GF-D8 (cell line): ENCODE data around the gene PCSK2.

Source experiments
- DNase-seq: peaks from one replicate; lab custom pipeline; 2025; lab: John Stamatoyannopoulos, UW

The PCSK2 gene

DNA sequence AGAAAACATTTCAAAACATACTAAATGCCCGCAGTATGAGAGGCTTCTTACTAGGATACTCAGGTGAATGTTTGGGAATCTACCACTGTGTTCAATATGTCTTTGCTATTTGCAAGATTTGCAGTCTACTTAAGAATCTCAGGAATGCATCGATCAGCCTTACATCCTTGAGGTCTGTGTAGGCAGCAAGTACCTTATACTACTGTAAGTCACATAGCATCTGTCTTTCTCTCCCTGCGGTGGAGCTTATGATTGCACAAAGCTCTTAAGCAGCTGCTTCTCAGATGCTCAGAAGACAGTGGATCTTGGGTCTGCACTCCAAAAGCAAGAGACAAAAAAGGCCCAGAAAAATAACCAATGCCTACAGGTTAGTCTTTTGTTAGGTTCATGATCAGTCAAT is 21.4 kb downstream of the PCSK2 start:
- DNase-seq: no peak

DNA sequence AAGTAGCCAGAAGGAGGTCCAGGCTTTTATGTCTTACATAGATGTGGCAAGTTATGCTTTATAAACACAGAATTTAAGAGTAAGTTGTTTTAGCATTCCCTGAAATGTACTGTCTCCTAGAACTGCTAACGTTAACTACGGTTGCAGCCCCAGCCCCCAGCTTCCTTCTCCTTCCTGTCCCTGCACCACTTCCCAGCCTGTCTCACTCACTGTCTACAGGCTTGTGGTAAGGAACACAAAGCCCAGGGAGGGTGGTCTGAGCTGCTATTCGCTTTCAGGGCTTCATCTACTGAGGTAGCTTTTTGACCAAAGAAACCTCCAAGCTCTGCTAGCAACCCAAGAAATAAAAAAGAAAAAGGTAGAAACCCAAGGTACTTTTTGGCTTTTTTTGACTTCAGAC is 35.9 kb downstream of the PCSK2 start:
- DNase-seq: no peak

DNA sequence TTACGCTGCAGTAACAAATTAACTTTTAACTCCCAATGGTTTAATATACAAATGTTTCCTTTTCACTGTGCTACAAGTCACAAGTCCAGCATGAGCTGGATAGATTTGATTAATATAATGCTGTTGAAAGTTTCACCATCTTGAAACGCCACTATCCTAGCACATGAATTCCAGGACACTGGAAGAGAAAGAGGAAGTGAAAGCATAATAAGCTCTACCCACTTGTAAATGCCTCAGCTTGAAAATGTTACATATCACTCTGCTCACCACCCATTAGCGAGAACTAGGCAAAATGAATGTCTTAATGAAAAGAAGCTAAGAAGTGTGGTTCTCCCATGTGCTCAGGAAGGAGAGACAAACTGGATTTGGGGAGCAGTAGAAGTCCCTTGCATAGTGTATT is 46.9 kb downstream of the PCSK2 start:
- no peak for DNase-seq

DNA sequence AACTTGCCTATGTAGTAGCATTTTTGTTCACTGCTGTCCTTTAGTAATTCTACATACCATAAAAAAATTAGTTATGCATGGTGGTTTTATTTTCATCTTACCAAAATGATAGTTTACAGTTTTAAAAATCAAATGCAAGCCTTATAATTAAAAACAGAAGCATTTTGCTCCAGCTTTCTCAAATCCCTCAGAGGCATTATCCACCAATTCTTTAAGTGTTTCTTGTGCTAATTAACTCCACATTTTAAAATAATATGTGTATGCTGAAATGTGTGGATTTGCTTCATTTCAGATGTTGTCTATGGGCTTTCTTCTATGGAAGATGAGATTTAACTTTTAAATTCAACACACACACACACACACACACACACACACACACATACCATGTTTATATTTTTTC is 49.3 kb downstream of the PCSK2 start:
- DNase-seq: no peak

DNA sequence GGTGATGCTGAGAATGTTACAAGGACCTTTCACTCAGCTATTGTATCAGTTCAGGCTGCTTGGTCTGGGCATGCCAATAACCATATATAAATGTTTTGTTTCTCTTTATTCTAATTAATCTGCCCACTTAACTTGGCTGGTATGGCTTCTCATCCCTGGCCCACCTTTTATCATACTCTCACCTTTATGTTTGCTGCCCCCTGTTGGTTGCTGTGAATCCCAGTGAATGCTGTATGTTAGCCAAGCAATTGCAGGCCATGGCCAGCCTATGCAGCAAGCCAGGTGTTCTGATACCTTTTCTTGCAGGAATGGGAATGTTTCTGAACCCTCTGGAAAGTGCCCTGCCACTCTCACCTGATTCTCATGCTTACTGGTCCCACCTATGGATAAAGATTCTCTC is 54.6 kb downstream of the PCSK2 start:
- no peak for DNase-seq

DNA sequence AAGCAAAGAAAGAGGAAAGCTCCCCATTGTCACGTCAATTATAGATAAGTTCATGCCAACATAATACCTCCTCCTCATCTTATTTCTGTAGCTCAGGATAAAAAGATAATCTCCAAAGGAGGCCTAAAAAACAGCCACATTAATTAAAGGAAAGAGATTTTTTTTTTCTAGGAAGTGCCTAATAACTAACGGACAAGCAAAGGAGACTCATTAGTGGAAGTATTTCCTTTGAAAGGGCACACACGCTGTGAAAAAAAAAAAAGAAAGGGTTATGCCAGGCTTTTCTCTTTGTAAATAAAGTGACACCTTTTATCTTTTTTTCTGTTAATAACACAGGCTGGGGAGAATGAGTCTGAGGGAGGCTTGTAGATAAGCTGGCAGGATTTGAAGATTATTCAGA is 55.7 kb downstream of the PCSK2 start:
- no peak for DNase-seq

DNA sequence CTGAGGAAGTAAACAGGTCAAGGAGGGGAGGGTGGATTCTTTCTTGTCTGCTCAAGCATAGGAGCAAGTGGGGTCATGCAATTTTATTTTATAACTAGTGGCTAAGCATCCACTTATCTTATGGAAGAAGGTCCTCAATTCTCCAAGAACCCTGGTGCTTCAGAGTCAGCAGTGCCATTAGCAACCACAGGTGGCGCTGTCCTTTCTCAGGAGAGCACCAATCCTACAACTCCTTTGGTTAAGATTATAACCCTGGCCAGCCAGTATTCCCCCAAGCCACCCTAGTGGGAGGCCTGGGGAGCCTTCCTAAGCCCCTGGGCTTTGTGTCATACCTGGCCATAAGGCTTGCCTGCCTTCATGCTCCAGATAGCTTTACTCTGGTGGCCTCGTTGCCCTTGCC is 60.7 kb downstream of the PCSK2 start:
- no peak for DNase-seq

DNA sequence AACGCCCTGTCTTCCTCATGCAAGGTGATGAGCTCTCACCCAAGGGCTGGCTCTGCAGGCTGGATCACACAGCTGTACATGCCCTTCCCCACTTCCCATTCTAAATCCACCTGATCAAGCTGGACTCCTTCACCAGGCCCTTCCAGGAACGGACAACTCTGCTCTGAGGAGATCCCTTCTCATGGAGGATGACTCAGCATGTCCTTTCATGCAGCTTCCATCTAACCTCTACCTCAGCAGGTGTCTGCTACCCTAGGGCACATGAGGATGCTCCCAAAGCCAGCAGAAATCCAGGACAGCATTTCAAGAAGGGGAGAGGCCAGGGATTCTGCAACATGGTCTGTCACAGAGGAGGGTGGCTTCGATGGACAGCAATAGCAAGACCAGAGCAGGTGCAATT is 61.2 kb downstream of the PCSK2 start:
- DNase-seq: no peak

DNA sequence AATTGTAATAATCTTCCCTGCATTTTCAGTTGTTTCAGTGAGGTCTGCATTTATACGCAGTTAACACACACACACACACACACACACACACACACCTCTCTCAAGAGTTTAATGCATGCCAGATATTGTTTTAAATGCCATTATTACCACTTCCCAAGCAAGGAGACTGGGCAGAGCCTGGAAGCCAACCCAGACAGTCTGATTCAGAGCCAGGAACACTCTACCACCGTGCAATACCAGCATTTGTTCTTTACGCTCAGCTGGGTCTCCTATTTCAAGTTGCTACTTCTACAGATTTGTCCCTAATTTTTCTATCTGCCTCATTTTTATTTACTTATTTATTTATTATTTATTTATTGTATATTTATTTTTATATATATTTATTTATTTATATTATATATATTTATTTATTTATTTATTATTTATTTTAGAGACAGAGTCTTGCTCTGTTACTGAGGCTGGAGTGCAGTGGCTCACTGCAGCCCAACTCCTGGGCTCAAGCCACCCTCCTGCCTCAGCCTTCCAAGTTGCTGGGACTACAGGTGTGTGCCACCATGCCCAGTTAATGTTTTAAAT is 68.4 kb downstream of the PCSK2 start:
- DNase-seq: no peak

DNA sequence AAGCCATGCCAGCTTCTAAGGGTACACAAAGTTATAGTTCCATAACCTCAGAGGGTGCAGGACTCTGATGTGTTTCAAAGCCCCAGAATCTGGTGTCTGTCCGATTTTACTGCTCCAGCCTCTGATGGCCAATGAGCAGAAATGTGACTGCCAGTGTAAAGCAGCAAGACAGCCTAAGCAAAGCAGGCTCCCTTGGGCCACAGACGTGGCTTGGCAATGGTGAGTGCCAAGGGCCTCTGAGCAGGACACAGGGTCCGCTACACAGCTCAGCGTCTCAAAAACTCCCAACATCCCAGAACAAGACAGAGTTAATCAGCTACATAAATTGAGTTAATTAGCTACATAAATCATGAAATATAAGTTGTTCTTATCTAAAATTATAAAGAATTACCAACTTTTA is 69.2 kb downstream of the PCSK2 start:
- DNase-seq: no peak

DNA sequence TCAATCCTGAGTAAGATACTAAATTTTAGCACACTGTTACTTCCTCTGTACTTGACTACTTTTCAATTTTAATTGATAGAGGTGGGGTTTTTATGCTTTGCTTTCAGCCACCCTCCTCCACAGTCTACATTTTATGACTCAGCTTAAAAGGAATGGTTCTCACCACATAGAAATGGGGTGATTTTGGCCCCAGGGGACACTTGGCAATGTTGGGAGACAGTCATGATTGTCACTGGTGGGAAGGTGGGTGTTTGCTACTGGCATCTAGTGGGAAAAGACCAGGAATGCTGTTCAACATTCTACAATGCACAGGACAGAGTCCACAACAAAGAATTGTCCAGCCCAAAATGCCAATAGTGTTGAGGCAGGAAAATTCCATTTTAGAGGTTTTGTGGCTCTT is 71.3 kb downstream of the PCSK2 start:
- no peak for DNase-seq

DNA sequence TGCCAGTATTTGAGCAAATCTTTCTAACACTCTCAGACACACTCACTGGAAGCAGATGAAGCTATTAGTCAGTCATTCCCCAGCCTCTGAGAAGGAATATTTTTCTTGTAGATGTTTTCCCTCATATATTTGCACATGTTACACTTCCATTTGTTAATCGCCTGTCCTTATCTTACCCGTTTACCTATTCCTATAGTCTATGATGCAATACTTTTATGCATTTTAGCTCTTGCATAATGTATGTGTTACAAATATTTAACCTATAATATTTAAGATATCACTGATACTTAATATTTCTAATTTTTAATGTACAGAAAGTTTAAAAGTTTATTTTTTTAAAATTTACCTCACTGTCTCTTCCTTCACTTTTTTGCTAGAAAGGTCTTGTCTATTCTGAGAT is 71.9 kb downstream of the PCSK2 start:
- no peak for DNase-seq

DNA sequence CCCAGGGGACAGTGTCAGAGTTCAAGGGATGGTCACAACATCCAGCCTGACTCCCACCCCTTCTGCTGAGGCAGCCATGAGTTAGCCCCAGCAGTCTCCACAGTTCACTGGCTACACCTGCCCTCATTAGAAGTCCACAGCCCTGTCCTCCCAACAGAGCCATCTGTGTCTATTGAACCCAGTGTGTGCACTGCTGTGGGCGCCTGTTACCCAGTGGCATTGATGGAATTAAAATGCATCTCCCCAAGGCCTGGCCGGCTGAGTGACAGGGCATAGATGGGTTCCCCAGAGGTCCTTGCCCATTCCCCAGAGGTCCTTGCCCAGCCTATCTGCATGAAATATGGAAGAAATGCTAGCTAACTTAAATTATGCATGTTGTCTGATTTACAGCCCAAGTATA is 73.3 kb downstream of the PCSK2 start:
- DNase-seq: no peak

DNA sequence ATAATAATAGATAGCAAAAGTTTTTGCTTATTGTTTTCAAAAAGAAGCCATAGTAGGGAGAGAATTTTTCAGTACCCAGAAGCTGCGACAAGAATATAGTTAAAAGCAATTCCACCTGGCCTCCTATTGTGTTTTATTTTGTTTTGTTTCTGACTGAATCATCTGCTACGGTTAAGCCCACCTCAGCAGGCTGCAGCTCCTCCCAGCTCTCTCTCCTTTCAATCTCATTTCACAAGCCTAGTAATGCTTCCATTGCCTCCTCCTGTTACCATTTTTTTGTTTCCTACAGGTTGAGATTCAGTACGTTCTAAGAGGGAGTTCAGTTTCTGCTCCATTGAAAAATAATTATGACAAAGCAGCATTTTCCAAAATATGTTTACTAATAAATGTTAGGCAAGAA is 77.9 kb downstream of the PCSK2 start:
- DNase-seq: no peak

DNA sequence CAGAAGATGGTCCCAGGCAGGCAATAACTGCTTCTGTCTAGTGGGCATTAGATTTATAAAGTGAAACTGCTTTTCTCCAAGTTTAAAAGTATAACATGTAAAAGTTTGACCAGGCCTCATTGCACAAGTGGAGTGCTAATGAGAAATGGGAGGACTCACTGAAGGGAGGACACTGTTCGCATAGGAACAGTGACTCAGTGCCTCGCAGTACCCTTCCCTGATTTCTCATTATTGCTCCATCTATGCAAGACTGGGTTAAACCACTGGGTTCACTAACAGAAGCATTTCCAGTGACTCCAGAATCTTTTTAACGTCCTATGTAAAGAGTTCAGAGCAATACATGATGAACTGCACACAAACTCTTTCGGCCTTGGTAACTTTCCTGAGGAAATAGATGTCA is 79.6 kb downstream of the PCSK2 start:
- DNase-seq: no peak

DNA sequence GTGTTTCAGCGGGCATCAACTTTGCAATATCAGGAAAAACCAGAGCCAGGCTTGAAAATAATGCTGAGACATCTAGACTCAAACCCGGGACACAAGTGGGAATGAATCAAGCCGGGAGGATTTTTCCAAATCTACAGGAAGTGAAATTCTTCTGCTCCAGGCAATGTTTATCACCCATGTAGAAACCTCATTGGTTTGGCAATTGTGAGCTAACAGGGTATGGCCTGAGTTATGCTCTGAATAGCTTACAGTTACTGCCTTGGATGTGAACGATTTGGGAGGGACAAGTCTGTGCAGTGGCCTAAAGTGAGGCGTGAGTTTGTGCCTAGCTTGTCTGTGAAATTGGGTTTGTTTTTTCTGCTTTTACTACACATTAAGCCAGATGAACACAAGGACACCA is 87.4 kb downstream of the PCSK2 start:
- DNase-seq: no peak

DNA sequence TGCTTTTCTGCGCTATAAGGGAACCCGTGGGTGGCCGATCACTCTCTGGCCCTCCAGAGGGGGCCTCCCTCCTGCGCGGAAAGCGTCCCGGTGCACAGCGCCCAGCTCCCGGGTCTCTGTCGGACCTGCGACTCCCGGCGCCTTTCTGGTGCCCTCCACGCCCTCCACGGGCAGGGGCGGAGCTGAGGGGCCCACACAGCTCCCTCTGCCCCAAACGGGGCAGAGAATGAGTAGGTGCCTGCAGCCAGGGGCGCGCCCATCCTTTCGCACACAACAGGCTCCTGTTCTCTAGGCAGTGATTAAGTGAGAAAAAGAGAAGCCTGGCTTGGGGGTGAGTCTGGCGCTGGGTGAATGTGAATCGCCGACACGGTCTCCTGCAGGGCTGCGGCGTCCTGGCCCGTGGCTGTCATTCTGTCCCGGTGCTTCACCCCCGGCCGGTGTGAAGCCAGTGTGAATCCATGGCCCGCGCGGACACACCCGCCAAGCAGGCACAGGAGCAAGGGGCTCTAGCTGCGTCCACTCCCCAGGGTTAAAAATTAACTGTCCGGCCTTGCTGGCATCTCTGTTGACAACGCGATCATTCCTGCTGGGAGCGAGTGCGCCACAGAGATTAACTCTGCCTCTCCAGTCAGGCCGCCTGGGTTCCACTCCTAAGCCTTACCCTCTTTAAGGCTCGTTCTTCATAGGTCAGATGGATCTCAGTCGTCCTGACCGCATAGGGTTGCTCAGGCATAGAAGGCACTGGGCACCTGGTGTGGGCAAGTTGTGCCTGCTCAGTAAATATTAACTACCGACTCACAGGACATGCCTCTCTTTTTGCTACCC is 88.8 kb downstream of the PCSK2 start:
- DNase-seq: no peak

DNA sequence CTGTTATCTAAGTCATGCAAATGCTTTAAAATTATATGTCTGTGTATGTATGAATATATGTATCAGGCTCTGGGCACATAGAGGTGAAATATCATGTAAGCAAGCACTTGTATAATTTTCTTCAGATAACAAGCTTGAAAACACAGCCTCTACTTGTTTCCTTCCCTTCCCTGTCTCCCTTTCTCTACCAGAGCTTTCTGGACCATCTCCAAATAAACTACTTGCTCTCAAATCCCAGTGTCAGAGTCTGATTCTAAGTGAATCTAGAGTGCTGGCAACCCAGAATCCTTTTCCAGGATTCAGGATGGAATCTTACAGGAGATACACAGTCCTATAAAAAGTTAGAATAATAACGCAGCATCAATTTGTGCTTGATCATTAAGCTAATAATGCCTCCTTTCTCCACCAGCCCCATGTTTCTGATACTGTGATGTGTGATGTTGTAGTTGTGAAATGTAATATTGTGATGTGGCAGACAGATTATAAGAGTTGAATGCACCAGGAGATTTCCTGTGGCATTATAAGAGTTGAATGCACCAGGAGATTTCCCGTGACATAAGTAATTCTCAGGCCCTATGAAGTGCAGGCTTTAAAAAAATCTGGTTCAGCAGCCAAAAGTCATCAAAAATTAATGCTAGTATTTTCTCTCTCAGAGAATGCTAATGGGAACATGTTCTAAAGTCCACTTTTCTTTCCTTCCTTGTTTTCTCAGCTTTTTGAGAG is 89.6 kb downstream of the PCSK2 start:
- no peak for DNase-seq

DNA sequence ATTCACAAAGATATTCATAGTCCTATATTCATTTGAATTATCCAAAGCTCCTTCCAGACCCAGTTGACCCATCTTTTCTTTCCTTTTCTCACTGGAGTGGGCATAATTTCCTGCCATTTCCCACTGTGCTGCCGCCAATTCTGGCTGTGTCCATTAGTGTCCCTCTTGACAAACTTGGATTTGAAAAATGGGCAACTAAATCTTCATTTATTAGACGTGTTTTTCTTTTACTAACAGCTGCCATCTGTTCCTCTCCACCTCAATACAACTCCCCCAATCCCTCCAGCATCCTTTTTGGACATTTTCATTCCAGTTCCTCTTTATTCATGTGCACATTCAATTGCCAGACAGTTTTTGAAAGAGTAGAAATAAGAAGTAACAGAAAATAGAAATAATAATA is 90.5 kb downstream of the PCSK2 start:
- no peak for DNase-seq

DNA sequence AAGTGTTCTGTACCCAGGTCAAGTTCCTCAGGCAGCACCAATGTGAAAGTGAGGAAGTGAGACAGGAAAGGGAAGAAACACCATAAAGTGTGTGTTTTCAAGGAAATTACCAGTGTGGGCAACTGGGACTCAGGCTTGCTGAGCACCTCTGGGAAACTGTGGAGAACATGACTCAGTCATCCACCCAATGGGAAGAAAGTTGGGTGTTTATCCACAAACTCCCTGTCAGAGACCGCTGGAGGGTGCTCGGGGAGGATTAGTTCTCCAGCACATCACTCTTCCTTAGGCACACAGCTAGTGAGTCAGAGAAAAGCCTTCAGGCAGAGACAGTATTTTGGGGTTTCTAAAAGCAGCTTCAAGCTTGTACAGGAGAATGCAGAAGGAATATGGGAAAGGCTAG is 93.6 kb downstream of the PCSK2 start:
- no peak for DNase-seq

DNA sequence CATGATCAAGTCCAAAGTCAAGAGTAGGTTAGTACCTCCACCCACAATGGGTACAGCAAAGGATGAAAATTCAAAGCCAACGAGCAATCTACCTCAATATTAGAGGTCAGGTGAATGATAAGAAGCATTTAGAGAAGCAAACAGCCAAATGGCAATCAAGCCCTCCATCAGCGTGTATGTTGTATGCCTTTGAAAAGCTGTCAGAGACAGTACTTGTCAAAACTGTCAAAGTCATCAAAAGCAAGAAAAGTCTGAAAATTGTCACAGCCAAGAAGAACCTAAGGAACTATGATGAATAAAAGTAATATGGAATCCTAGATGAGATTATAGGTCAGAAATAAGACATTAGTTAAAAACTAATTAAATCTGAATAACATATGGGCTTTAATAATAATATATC is 99.3 kb downstream of the PCSK2 start:
- DNase-seq: no peak

DNA sequence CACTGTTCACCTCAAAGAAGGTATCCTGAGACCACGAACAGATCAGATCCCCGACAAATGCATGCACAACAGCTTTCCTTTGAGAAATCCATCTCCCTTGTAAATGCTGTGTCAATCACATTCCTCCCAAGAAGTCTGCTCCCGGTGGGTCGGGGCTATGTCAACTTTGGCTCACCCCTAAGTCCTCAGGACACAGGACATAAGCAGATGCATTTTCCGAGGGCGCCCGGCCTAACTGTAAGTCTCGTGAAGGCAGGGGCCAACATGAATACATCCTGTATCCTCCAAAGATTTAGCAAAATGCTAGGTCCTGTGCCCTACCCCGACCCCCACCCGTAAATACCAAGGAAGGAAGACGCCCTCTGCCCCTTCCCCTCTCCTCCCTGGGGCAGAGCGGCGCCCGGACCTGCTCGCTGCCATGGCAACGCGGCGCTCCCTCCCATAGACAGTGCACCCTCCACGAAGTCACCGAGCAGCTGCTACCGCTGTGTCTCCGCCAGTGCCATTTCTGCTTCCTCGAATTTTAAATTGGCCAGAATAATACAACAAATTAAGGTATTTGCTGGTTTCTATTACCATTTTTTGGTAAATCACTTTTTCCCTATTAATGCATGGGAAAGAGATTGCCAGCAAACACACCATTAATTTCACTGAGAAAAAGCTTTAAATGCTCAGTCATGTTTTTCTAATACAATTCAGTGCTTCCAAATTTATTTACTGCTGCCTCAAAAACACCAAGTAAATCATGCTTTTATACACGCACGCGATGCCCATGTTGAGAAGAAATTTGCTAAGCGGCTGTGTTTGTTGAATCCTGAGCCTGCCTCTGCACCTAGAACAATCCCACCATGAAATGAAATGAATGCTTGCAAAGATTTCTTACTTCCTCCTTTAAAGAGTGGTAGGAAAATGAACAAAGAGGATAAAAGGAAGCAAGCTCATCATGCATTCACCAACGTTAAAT is 100.6 kb downstream of the PCSK2 start:
- DNase-seq: no peak
